ENCODE data around the gene PRMT5. TPM values are rescaled to one million over a fixed set of nuclear protein-coding genes. Genes with fewer than 3 reads are reported as not detected.

Gene PRMT5
- 10 to 100 TPM; 26.5 to 41.6 (median 35.1) TPM for total RNA-seq

DNA sequence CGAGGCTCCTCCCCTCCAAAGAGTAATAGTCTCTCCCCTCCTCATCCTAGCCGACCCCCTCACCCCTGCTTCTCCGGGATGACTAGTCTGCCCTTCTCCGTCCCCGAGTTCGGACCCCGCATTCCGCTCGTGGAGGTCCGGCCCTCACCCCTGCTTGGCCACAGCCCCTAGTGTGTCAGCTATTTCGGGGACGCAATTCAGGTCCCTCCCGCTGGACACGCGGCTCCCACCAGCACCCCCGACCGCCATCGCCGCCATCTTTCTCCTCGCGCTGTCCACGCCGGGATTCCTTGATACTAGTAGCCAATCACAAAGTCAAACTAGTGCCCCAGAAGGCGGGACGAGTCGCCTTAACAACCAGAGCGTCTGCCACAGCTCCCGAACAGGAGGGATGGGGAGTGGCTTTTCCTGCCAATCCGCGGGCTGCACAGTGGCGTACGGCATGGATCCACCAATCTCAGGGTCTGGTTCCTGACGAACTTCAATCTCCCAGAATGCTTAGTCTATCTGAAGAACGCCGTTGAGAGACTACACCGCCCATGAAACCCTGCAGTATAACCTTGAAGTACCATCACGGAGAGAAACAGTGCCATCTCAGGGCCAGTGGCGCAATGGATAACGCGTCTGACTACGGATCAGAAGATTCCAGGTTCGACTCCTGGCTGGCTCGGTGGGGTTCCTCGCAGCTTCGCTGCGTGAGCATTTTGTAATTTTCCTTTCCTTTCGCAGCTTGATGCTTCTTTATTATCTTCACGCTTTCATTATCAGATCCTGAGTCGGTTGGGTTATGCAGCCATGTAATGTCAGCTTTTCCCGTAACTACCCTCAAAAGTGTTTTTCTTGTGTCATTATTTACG, at the start of gene PRMT5:
Gene PRMT5, minus strand, starts transcription at position 273 of the 857 bp plus-strand sequence. Its CDS starts 15 bp downstream, at position 258.
- TF ChIP-seq, protein P1, sequence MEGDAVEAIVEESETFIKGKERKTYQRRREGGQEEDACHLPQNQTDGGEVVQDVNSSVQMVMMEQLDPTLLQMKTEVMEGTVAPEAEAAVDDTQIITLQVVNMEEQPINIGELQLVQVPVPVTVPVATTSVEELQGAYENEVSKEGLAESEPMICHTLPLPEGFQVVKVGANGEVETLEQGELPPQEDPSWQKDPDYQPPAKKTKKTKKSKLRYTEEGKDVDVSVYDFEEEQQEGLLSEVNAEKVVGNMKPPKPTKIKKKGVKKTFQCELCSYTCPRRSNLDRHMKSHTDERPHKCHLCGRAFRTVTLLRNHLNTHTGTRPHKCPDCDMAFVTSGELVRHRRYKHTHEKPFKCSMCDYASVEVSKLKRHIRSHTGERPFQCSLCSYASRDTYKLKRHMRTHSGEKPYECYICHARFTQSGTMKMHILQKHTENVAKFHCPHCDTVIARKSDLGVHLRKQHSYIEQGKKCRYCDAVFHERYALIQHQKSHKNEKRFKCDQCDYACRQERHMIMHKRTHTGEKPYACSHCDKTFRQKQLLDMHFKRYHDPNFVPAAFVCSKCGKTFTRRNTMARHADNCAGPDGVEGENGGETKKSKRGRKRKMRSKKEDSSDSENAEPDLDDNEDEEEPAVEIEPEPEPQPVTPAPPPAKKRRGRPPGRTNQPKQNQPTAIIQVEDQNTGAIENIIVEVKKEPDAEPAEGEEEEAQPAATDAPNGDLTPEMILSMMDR (IDR thresholded peaks at IDR 0.05; ENCODE audit: low read depth), result no peak

DNA sequence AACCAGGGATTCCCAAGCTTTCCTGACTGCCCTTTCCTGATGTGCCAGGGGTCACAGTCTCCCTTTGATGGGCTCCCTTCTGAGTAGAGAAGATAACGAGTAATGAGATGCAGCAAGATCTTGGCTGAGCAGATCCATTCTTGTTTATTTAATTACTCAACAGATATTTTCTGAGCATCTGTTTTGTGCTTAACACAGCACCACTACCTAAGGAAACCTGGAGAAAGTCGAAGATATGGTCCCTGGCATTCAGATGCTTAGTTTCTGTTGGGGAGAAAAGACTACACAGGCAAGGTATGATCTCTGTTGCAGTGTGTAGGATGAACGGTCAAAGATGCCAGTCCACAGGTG, 49.3 kb upstream of the PRMT5 start:
- TF ChIP-seq, protein P1 (IDR thresholded peaks at IDR 0.05; ENCODE audit: low read depth), result no peak

DNA sequence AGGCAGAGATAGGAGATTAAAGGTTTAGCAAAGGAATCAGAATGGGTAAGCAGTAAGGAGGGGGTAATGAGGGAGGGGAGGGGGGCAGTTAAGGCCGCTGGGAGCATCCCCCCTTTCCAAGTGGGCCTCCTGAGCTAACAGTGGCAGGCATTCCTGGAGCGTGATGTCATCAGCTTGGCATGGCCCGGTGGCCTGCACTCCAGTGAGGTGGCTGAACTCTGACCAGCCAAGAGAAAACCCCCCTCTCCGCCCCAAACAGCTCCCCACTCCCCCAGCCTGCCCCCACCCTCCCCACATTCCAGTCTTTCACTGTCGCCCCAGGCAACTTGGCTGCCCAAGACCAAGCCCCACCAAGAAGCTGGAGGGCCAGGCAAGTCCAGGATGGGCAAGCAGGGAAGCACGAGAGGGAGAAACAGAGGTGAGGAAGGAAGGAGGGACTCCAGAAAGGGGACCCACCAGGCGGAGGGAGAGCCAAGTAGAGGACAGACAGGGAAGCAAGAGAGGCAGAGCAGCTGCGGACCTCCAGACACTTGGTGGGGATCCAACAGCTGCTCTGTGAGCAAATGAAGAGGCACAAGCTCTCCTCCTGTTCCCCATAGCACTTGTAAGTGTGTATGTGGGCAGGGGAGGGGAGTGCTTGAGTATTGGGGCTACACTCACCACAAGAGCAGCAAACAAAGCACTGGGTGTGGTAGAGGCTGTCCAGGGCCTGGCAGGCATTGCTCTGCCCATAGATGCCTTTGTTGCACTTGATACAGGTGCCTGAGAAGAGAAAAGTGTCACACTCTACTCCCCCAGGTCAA, 48.7 kb upstream of the PRMT5 start:
- TF ChIP-seq, protein P1 (IDR thresholded peaks at IDR 0.05; ENCODE audit: low read depth), result no peak

DNA sequence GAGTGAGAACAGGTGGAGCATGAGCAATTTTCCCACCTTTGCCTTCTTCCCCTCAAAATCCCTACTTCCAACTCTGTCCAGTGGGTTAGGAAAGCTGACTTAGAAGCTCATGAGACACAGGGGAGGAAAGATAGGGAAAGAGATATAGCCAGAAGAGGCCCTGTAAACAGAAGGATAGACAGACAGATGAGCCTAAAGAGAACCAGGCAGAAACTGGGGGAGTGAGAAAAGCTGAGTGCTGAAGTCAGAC, 48.2 kb upstream of the PRMT5 start:
- TF ChIP-seq, protein P1 (IDR thresholded peaks at IDR 0.05; ENCODE audit: low read depth), result no peak

DNA sequence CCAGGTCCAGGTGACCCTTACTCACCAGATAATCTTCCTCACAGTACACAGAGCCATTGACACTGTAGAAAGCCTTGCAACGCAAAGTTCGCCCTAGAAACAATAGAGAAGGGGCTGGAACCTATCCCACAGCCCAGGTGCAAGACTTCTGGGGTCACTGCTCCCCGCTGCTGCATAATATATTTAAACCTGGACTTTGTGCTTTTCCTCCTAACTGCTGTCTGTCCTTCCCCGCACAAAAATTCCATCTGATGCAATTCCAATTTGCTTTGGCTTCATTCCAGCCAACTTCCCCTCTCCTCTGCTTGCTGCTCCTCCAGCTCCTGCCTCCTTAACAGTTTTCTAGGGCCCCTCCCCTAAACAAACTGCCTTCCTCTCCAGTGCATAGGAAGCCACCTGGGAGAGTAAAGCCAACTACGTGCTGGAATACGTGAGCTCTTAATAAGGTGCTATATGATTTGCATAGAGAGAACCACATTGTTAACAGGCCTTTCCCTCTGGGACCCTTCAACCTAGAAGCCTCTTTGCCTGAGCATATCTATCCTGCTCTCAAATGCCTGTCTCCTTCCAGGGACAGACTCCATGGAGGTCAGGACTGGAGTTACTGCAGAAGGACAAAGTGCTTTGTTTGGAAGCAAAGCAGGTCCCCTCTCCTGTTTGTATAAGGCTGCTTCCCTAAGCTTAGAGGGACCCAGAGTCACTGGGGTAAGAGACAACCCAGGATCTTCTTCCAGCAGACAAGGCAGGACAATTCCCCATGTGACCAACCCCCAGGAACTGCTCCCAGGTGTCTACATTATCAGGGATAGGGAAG, 47.7 kb upstream of the PRMT5 start:
- TF ChIP-seq, protein P1 (IDR thresholded peaks at IDR 0.05; ENCODE audit: low read depth), result no peak

DNA sequence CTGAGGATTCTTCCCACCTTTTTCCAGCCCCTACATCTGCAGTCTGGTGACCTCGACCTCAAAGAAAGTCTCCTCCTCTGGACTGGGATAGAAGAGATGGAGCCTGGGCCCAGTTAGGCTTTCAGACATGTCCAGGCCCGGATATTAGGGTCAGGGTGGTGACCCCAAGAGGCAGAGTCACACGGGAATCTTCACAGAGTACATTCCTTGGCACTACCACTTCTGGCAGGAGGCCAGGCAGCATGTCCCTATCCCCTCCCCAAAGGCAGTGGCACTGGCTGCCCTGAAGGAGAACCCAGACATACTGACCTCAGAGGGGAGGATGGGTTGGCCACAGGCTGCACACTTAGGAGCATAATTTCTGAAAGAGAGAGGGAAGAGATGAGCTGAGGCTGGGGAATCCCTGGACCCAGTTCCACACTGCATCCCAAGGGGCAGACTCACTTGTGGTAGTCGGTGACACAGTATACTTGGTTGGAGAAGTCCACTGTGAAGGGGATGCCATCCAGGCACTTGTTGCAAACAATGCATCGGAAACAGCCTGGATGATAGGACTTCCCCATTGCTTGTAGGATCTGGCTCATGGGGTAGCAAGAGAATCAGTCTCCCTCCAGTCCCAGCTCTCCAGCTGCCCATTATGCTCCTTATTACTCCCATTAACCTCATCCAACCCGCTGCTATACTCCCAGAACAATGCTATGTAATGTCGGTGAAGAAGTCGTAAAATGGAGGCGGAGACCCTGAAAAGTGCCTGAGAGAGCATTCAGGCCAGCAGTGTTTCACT, 45.5 kb upstream of the PRMT5 start:
- TF ChIP-seq, protein P1 (IDR thresholded peaks at IDR 0.05; ENCODE audit: low read depth), result no peak
